ENCODE data around the gene PARP14.
"Not testable (repeated sequence)": the region's sequence is repeated elsewhere in the genome, so short reads cannot be mapped to it uniquely, and the experiment has no call there.

The PARP14 gene

GRCh38 chr3:122725106-122725505 is 44.5 kb downstream of the PARP14 start:
- Histone ChIP-seq H3K9ac (ENCODE audit: low read length in 2 of 2) (no peak overlapping the region), H3K36me3 (ENCODE audit: control insufficient read depth in 2 of 2, insufficient read depth in 2 of 2, low read length in 2 of 2) (peaks cover 0 to 8% of the 10 kb centered on the region in 2 donors), H3K4me1 (ENCODE audit: control insufficient read depth, insufficient read depth, low read length) (no peaks in the 10 kb centered on the region), H3K4me3 (ENCODE audit: low read length in 2 of 2) (no peak overlapping the region), H3K9me3 (ENCODE audit: control insufficient read depth in 2 of 2, low read length in 2 of 2) (no peaks in the 10 kb centered on the region), H3K27ac (ENCODE audit: low read length) (no peak overlapping the region), H3K27me3 (ENCODE audit: control insufficient read depth in 1 of 2, insufficient read depth in 2 of 2, low read length in 2 of 2) (no peaks in the 10 kb centered on the region)

GRCh38 chr3:122727294-122727693 is 46.7 kb downstream of the PARP14 start:
- Histone ChIP-seq H3K9me3 (ENCODE audit: control insufficient read depth in 2 of 2, low read length in 2 of 2) (no peaks in the 10 kb centered on the region), H3K36me3 (ENCODE audit: control insufficient read depth in 2 of 2, insufficient read depth in 2 of 2, low read length in 2 of 2) (no peaks in the 10 kb centered on the region), H3K9ac (ENCODE audit: low read length in 2 of 2) (no peak overlapping the region), H3K27me3 (ENCODE audit: control insufficient read depth in 1 of 2, insufficient read depth in 2 of 2, low read length in 2 of 2) (no peaks in the 10 kb centered on the region), H3K27ac (ENCODE audit: low read length) (no peak overlapping the region), H3K4me1 (ENCODE audit: control insufficient read depth, insufficient read depth, low read length) (no peaks in the 10 kb centered on the region), H3K4me3 (ENCODE audit: low read length in 2 of 2) (no peak overlapping the region)

GRCh38 chr3:122727766-122728165 is 47.1 kb downstream of the PARP14 start:
- Histone ChIP-seq H3K27me3 (ENCODE audit: control insufficient read depth in 1 of 2, insufficient read depth in 2 of 2, low read length in 2 of 2) (no peaks in the 10 kb centered on the region), H3K4me1 (ENCODE audit: control insufficient read depth, insufficient read depth, low read length) (no peaks in the 10 kb centered on the region), H3K4me3 (ENCODE audit: low read length in 2 of 2) (no peak overlapping the region), H3K9me3 (ENCODE audit: control insufficient read depth in 2 of 2, low read length in 2 of 2) (no peaks in the 10 kb centered on the region), H3K36me3 (ENCODE audit: control insufficient read depth in 2 of 2, insufficient read depth in 2 of 2, low read length in 2 of 2) (no peaks in the 10 kb centered on the region), H3K9ac (ENCODE audit: low read length in 2 of 2) (no peak overlapping the region), H3K27ac (ENCODE audit: low read length) (no peak overlapping the region)

- H3K27me3 ChIP-seq (ENCODE audit: control insufficient read depth in 1 of 2, insufficient read depth in 2 of 2, low read length in 2 of 2): no peaks in the 10 kb centered on the region
- H3K9ac ChIP-seq (ENCODE audit: low read length in 2 of 2): no peak overlapping the region
- no peaks in the 10 kb centered on the region for H3K4me1 ChIP-seq (ENCODE audit: control insufficient read depth, insufficient read depth, low read length)
- H3K9me3 ChIP-seq (ENCODE audit: control insufficient read depth in 2 of 2, low read length in 2 of 2): no peaks in the 10 kb centered on the region
- H3K4me3 ChIP-seq (ENCODE audit: low read length in 2 of 2): no peak overlapping the region
- no peaks in the 10 kb centered on the region for H3K36me3 ChIP-seq (ENCODE audit: control insufficient read depth in 2 of 2, insufficient read depth in 2 of 2, low read length in 2 of 2)
- H3K27ac ChIP-seq (ENCODE audit: low read length): no peak overlapping the region
Measured at GRCh38 chr3:122728186-122728585, 47.5 kb downstream of the PARP14 start.

GRCh38 chr3:122728756-122729514 is 48.3 kb downstream of the PARP14 start:
- Histone ChIP-seq H3K27me3 (ENCODE audit: control insufficient read depth in 1 of 2, insufficient read depth in 2 of 2, low read length in 2 of 2) (no peaks in the 10 kb centered on the region), H3K9me3 (ENCODE audit: control insufficient read depth in 2 of 2, low read length in 2 of 2) (no peaks in the 10 kb centered on the region), H3K4me1 (ENCODE audit: control insufficient read depth, insufficient read depth, low read length) (no peaks in the 10 kb centered on the region), H3K9ac (ENCODE audit: low read length in 2 of 2) (no peak overlapping the region), H3K4me3 (ENCODE audit: low read length in 2 of 2) (no peak overlapping the region), H3K27ac (ENCODE audit: low read length) (no peak overlapping the region), H3K36me3 (ENCODE audit: control insufficient read depth in 2 of 2, insufficient read depth in 2 of 2, low read length in 2 of 2) (no peaks in the 10 kb centered on the region)

- no peaks in the 10 kb centered on the region for H3K36me3 ChIP-seq (ENCODE audit: control insufficient read depth in 2 of 2, insufficient read depth in 2 of 2, low read length in 2 of 2)
- no peaks in the 10 kb centered on the region for H3K9me3 ChIP-seq (ENCODE audit: control insufficient read depth in 2 of 2, low read length in 2 of 2)
- H3K27ac ChIP-seq (ENCODE audit: low read length): no peak overlapping the region
- H3K4me3 ChIP-seq (ENCODE audit: low read length in 2 of 2): no peak overlapping the region
- H3K27me3 ChIP-seq (ENCODE audit: control insufficient read depth in 1 of 2, insufficient read depth in 2 of 2, low read length in 2 of 2): no peaks in the 10 kb centered on the region
- no peak overlapping the region for H3K9ac ChIP-seq (ENCODE audit: low read length in 2 of 2)
- no peaks in the 10 kb centered on the region for H3K4me1 ChIP-seq (ENCODE audit: control insufficient read depth, insufficient read depth, low read length)
Measured at GRCh38 chr3:122730240-122730639, 49.6 kb downstream of the PARP14 start.

- H3K9ac ChIP-seq (ENCODE audit: low read length in 2 of 2); H3K4me1 ChIP-seq (ENCODE audit: control insufficient read depth, insufficient read depth, low read length); H3K4me3 ChIP-seq (ENCODE audit: low read length in 2 of 2): not testable (repeated sequence)
Measured at GRCh38 chr3:122732682-122733525, 52.3 kb downstream of the PARP14 start.

GRCh38 chr3:122739172-122739571 is 58.5 kb downstream of the PARP14 start:
- Histone ChIP-seq H3K36me3 (ENCODE audit: control insufficient read depth in 2 of 2, insufficient read depth in 2 of 2, low read length in 2 of 2) (peaks cover 6 to 9% of the 10 kb centered on the region in 2 donors), H3K27ac (ENCODE audit: low read length) (no peak overlapping the region), H3K4me1 (ENCODE audit: control insufficient read depth, insufficient read depth, low read length) (no peaks in the 10 kb centered on the region), H3K27me3 (ENCODE audit: control insufficient read depth in 1 of 2, insufficient read depth in 2 of 2, low read length in 2 of 2) (no peaks in the 10 kb centered on the region), H3K4me3 (ENCODE audit: low read length in 2 of 2) (no peak overlapping the region), H3K9ac (ENCODE audit: low read length in 2 of 2) (no peak overlapping the region), H3K9me3 (ENCODE audit: control insufficient read depth in 2 of 2, low read length in 2 of 2) (no peaks in the 10 kb centered on the region)

More at GRCh38 chr3:122732682-122733525, 52.3 kb downstream of the PARP14 start:
- H3K9me3 ChIP-seq (ENCODE audit: control insufficient read depth in 2 of 2, low read length in 2 of 2); H3K27me3 ChIP-seq (ENCODE audit: control insufficient read depth in 1 of 2, insufficient read depth in 2 of 2, low read length in 2 of 2); H3K36me3 ChIP-seq (ENCODE audit: control insufficient read depth in 2 of 2, insufficient read depth in 2 of 2, low read length in 2 of 2); H3K27ac ChIP-seq (ENCODE audit: low read length): not testable (repeated sequence)

- Histone ChIP-seq H3K27ac (ENCODE audit: low read length) (no peak overlapping the region), H3K9ac (ENCODE audit: low read length in 2 of 2) (no peak overlapping the region), H3K4me1 (ENCODE audit: control insufficient read depth, insufficient read depth, low read length) (no peaks in the 10 kb centered on the region), H3K4me3 (ENCODE audit: low read length in 2 of 2) (no peak overlapping the region), H3K9me3 (ENCODE audit: control insufficient read depth in 2 of 2, low read length in 2 of 2) (no peaks in the 10 kb centered on the region), H3K36me3 (ENCODE audit: control insufficient read depth in 2 of 2, insufficient read depth in 2 of 2, low read length in 2 of 2) (peaks cover 6 to 9% of the 10 kb centered on the region in 2 donors), H3K27me3 (ENCODE audit: control insufficient read depth in 1 of 2, insufficient read depth in 2 of 2, low read length in 2 of 2) (no peaks in the 10 kb centered on the region)
Measured at GRCh38 chr3:122742234-122742633, 61.6 kb downstream of the PARP14 start.

GRCh38 chr3:122743581-122744120 is 63.0 kb downstream of the PARP14 start:
- H3K27ac ChIP-seq (ENCODE audit: low read length): no peak overlapping the region
- no peaks in the 10 kb centered on the region for H3K9me3 ChIP-seq (ENCODE audit: control insufficient read depth in 2 of 2, low read length in 2 of 2)
- no peaks in the 10 kb centered on the region for H3K27me3 ChIP-seq (ENCODE audit: control insufficient read depth in 1 of 2, insufficient read depth in 2 of 2, low read length in 2 of 2)
- H3K4me3 ChIP-seq (ENCODE audit: low read length in 2 of 2): no peak overlapping the region
- no peaks in the 10 kb centered on the region for H3K4me1 ChIP-seq (ENCODE audit: control insufficient read depth, insufficient read depth, low read length)
- no peak overlapping the region for H3K9ac ChIP-seq (ENCODE audit: low read length in 2 of 2)
- peaks cover 6 to 9% of the 10 kb centered on the region in 2 donors for H3K36me3 ChIP-seq (ENCODE audit: control insufficient read depth in 2 of 2, insufficient read depth in 2 of 2, low read length in 2 of 2)

Data from stomach smooth muscle (tissue), 2 donors.